Muscle layer of colon (tissue), 2 donors: ENCODE data around the gene THADA.
A peak's percentile ranks its signal among the peaks of the same experiment; 100 is the strongest.
"Not testable (repeated sequence)": the region's sequence is repeated elsewhere in the genome, so short reads cannot be mapped to it uniquely, and the experiment has no call there.

Source experiments
- H3K27ac ChIP-seq: one replicate; pipeline ENCODE4 v1.7.0; 2013; ENCODE audit warnings: low read depth, mild to moderate bottlenecking, low read length, moderate library complexity
- H3K27me3 ChIP-seq, 2 donors: one replicate each; pipeline ENCODE4 v1.7.0; 2013; ENCODE audit warnings: low read length in 2 of 2, mild to moderate bottlenecking in 2 of 2; ENCODE audit not compliant: insufficient read depth in 2 of 2, control insufficient read depth in 1 of 2
- H3K36me3 ChIP-seq: one replicate; pipeline ENCODE4 v1.7.0; 2013; ENCODE audit warnings: mild to moderate bottlenecking, low read length; ENCODE audit not compliant: insufficient read depth
- H3K4me1 ChIP-seq: one replicate; pipeline ENCODE4 v1.7.0; 2013; ENCODE audit warnings: mild to moderate bottlenecking, low read length; ENCODE audit not compliant: insufficient read depth
- H3K4me3 ChIP-seq, 2 donors: one replicate each; pipeline ENCODE4 v1.7.0; 2013; ENCODE audit warnings: low read length in 2 of 2, low read depth in 1 of 2, mild to moderate bottlenecking in 1 of 2, moderate library complexity in 1 of 2
- H3K9ac ChIP-seq: one replicate; pipeline ENCODE4 v1.7.0; 2013; ENCODE audit warnings: low read length
- H3K9me3 ChIP-seq: one replicate; pipeline ENCODE4 v1.7.0; 2013; ENCODE audit warnings: mild to moderate bottlenecking, low read length
- donor health status: abdominal sarcoma.
- donor health status: Adenocarcinoma of cecum.

The THADA gene

DNA sequence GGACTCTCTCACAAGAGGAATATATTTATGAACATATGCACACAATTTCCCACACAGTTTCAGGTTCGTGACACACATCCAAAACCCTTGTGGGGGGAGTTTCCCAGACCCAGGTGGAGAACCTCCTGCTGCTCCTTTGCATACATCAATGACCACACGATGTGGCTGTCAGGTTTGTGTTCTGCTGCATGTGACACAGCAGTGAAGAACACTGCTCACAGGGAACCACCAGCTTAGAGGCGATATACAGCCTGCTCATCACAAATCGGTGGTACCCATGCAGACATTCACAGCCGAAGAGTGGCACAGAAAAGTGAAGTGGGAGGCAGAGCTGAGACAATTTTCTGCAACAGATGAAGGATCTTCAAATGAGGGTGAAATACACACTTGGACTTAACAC is 193.8 kb downstream of the THADA start:
- Histone ChIP-seq H3K4me1 (peaks cover 73% of the 10 kb centered on the region), H3K4me3 (no peak overlapping the region), H3K27me3 (no peaks in the 10 kb centered on the region), H3K27ac (no peak overlapping the region), H3K9ac (no peak overlapping the region), H3K36me3 (no peaks in the 10 kb centered on the region), H3K9me3 (no peaks in the 10 kb centered on the region)

- peaks cover 58% of the 10 kb centered on the region for H3K4me1 ChIP-seq
- H3K27me3 ChIP-seq = no peaks in the 10 kb centered on the region
- no peak overlapping the region for H3K27ac ChIP-seq
- no peaks in the 10 kb centered on the region for H3K9me3 ChIP-seq
- no peak overlapping the region for H3K9ac ChIP-seq
- H3K36me3 ChIP-seq = no peaks in the 10 kb centered on the region
- no peak overlapping the region for H3K4me3 ChIP-seq
These were observed 195.3 kb downstream of the THADA start for GRCh38 chr2:43400508-43400907.

DNA sequence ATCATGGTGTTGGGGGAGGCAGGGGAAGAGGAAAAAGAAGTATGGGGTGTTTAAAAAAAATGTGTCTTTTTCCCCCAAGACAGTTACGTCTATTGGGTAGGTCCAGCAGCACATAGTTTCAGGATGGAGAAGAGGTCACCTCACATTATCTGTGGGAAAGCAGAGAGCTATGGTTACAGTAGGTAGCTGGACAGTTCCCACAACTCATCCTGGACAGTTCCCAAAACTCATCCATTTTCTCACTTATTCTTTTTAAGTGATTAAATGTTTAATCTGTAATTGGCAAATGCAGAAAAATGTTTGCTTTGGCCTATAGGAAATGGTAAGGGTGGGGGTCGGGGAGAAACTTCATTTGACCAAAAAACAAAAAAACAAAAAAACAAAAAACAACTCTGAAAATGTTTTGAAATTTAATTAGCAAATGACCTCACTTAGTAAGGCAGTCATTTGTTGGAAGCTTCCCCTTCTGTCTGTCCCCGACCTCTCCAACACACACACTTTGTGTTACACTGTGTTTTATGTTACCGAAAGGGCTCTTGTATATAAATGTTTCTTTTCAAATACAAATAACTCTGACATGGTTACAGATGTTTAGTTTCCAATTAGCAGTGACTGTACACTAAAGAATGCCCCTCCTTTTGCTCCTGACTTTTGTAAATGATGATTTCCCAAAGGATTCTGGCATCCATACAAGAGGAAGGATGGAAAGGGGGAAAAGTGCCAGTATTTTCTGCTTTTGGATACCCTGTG is 196.1 kb downstream of the THADA start:
- H3K9me3 ChIP-seq = no peaks in the 10 kb centered on the region
- peaks cover 50% of the 10 kb centered on the region for H3K4me1 ChIP-seq
- H3K4me3 ChIP-seq = no peak overlapping the region
- peak overlapping the region; percentile 76 for H3K27ac ChIP-seq
- H3K36me3 ChIP-seq = no peaks in the 10 kb centered on the region
- no peaks in the 10 kb centered on the region for H3K27me3 ChIP-seq
- no peak overlapping the region for H3K9ac ChIP-seq

DNA sequence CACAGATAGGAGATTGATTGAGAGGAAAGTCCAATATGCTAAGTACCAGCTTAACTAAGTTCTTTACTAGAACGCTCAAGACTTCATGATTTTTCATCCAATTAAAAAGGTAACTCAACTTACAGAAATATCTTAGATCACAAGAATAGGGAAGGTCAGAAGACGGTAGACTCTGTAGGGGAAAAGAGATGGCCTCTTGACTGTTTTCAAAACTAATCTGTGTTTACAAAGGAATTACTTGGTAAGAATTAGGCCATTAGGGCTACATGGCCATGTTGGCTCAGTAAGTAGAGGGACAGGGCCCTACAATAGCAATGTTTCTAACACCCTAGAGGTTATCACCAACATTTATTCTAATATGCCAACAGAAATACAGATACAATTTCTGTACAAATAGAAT is 196.7 kb downstream of the THADA start:
- Histone ChIP-seq H3K27ac (peak overlapping the region; percentile 76), H3K27me3 (no peaks in the 10 kb centered on the region), H3K9ac (no peak overlapping the region), H3K4me3 (no peak overlapping the region), H3K36me3 (no peaks in the 10 kb centered on the region), H3K9me3 (no peaks in the 10 kb centered on the region), H3K4me1 (peaks cover 47% of the 10 kb centered on the region)

DNA sequence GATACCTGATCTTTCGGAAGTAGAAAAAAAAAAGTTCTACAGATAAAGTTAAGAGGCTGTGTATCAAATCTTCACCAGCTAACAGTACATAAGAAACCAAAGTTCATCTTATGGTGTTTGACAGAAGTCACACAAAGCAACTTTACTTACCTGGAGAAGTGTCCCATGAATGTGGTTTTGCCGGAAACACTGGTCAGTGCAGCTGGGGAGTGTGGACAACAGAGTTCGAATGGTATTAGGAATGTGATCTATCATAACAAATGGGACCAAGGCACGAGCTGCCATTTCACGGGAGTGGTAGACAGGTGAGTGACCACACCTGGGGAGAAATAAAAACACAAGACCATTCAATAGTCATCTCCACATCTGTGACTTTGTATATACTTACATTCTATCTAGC is 198.0 kb downstream of the THADA start:
- Histone ChIP-seq H3K4me3 (no peak overlapping the region), H3K9ac (no peak overlapping the region), H3K36me3 (no peaks in the 10 kb centered on the region), H3K9me3 (no peaks in the 10 kb centered on the region), H3K27me3 (no peaks in the 10 kb centered on the region), H3K27ac (no peak overlapping the region), H3K4me1 (peaks cover 51% of the 10 kb centered on the region)

DNA sequence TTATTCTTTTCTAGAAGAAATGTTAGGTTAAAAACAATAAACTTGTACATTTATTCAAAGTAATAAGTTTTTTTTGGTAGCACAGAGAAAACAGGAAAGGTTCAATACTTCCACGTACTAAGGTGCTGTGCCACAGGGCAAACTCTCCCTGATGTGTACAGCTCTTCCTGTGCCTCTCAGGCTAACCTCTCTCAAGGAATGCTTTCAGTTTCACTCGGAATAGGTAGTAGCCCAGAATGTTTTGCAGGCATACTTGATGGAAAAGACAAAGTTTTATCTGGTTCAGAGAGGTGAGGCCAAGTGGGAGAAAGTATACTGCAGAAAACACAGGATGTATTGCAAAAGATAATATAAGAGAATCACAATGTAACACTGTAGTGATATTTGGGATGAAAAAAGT is 198.4 kb downstream of the THADA start:
- H3K4me1 ChIP-seq = peaks cover 51% of the 10 kb centered on the region

DNA sequence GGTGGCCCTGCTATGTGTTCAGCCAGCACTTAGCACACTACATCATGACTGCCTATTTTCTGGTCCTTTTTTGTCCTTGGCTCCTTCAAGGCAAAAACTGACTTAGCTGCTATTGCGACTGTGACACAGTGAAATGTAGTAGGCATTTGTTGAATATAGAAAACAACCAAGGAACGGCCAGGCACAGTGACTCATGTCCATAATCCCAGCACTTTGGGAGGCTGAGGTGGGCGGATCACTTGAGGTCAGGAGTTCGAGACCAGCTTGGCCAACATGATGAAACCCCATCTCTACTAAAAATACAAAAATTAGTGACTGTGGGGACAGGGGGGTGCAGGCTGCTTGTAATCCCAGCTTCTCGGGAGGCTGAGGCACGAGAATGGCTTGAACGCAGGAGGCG is 199.5 kb downstream of the THADA start:
- not testable (repeated sequence) for H3K9ac ChIP-seq, H3K27ac ChIP-seq, H3K36me3 ChIP-seq, H3K4me3 ChIP-seq, H3K9me3 ChIP-seq, H3K27me3 ChIP-seq
- H3K4me1 ChIP-seq = peaks cover 51% of the 10 kb centered on the region

More for the DNA sequence above, 198.4 kb downstream of the THADA start:
- Histone ChIP-seq H3K4me3 (no peak overlapping the region), H3K27ac (peak overlapping the region; percentile 3), H3K9ac (no peak overlapping the region), H3K27me3 (no peaks in the 10 kb centered on the region), H3K9me3 (no peaks in the 10 kb centered on the region), H3K36me3 (no peaks in the 10 kb centered on the region)

DNA sequence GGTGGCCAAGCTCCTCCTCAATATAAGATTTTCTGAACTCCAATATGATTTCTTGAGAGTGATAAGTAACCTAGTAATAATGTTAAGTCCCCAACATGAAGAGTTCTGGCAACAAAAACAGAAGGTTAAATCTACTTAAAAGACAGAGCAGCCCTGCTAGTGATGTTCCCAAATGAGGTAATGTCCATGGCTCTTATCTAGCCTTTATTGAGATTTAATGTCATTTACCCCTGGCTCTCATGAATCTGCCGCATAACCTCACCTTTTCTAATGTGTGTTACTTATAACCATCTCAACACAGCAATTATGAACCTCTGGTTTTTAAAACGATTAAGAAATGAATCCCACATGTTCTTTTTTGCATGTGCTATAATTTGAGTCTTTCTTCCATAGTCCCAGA is 201.9 kb downstream of the THADA start:
- no peak overlapping the region for H3K4me3 ChIP-seq

GRCh38 chr2:43391878-43392215 is 204.0 kb downstream of the THADA start:
- Histone ChIP-seq H3K9ac (no peak overlapping the region), H3K27ac (no peak overlapping the region), H3K36me3 (no peaks in the 10 kb centered on the region), H3K27me3 (no peaks in the 10 kb centered on the region), H3K4me1 (peaks cover 52% of the 10 kb centered on the region), H3K4me3 (peak overlapping the region in 1 of 2 donors; percentile 30), H3K9me3 (no peaks in the 10 kb centered on the region)

More for the DNA sequence above, 201.9 kb downstream of the THADA start:
- H3K9ac ChIP-seq = no peak overlapping the region
- H3K27ac ChIP-seq = no peak overlapping the region
- no peaks in the 10 kb centered on the region for H3K27me3 ChIP-seq
- no peaks in the 10 kb centered on the region for H3K36me3 ChIP-seq
- no peaks in the 10 kb centered on the region for H3K9me3 ChIP-seq
- peaks cover 48% of the 10 kb centered on the region for H3K4me1 ChIP-seq

DNA sequence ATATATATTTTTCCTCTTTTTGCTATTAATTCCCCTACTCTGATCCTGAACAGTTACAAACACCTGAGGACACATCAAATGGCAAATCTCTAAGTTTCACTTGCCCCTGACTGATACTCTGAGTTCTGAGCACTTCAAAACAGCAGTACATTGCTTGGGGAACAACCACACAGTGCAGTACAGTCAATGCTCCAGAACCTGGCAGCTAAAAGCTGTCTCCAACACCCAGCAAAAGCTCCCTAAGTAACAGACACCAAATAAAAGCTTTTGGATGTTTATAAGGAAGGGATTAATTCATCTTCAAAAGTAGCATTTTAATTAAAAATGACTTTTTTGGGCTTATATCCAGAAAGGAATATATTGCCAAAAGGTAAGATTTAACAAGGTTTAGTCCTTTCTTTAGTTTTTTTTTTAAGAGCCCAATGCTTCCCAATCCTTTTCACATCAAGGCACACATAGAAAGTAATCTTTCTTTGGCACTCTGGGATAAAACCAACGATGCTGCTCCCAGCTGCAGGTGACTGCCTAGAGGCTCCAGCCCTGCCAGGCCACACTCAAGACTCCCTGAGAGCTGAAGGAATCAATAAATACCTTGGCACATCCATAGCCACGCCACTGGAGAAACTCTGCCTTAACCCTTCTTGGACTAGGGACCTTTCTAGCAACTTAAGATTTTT is 204.5 kb downstream of the THADA start:
- no peaks in the 10 kb centered on the region for H3K36me3 ChIP-seq
- peaks cover 55% of the 10 kb centered on the region for H3K4me1 ChIP-seq
- no peak overlapping the region for H3K27ac ChIP-seq
- peak overlapping the region in 1 of 2 donors; percentile 30 for H3K4me3 ChIP-seq
- H3K9ac ChIP-seq = no peak overlapping the region
- H3K9me3 ChIP-seq = no peaks in the 10 kb centered on the region
- no peaks in the 10 kb centered on the region for H3K27me3 ChIP-seq

- no peaks in the 10 kb centered on the region for H3K27me3 ChIP-seq
- H3K4me3 ChIP-seq = no peak overlapping the region
- H3K4me1 ChIP-seq = peaks cover 55% of the 10 kb centered on the region
- no peaks in the 10 kb centered on the region for H3K9me3 ChIP-seq
- H3K36me3 ChIP-seq = no peaks in the 10 kb centered on the region
- no peak overlapping the region for H3K9ac ChIP-seq
- H3K27ac ChIP-seq = peak overlapping the region; percentile 54
These were observed 206.0 kb downstream of the THADA start for GRCh38 chr2:43389581-43390466.
